Activated naive CD4-positive, alpha-beta T cell treated with anti-CD3 and anti-CD28 coated beads, Interleukin-2, amount 50 U/mL, for 24 hours (primary cell): Measurements from ENCODE around the gene PRAMEF20.

Experiments
- H3K27ac Mint-ChIP-seq: one replicate; pipeline ENCODE4 v1.8.0; 2021; ENCODE audit warnings: mild to moderate bottlenecking, mixed read lengths
- H3K27me3 Mint-ChIP-seq: one replicate; pipeline ENCODE4 v1.8.0; 2021; ENCODE audit warnings: mixed read lengths
- H3K36me3 Mint-ChIP-seq: one replicate; pipeline ENCODE4 v1.8.0; 2021; ENCODE audit warnings: mixed read lengths
- H3K4me1 Mint-ChIP-seq: one replicate; pipeline ENCODE4 v1.8.0; 2021; ENCODE audit warnings: mixed read lengths
- H3K4me3 Mint-ChIP-seq: one replicate; pipeline ENCODE4 v1.8.0; 2021; ENCODE audit warnings: mild to moderate bottlenecking, mixed read lengths
- H3K9me3 Mint-ChIP-seq: one replicate; pipeline ENCODE4 v1.8.0; 2021; ENCODE audit warnings: mixed read lengths

Gene PRAMEF20

GRCh38 chr1:13443335-13443979 is 33.2 kb downstream of the PRAMEF20 start:
- Mint-ChIP-seq H3K27ac (no peak overlapping the region), H3K9me3 (no peaks in the 10 kb centered on the region), H3K4me3 (no peak overlapping the region), H3K36me3 (no peaks in the 10 kb centered on the region), H3K27me3 (no peaks in the 10 kb centered on the region), H3K4me1 (no peaks in the 10 kb centered on the region)

- Mint-ChIP-seq H3K4me3 (no peak overlapping the region), H3K27ac (no peak overlapping the region), H3K36me3 (no peaks in the 10 kb centered on the region), H3K9me3 (no peaks in the 10 kb centered on the region), H3K4me1 (no peaks in the 10 kb centered on the region), H3K27me3 (peaks cover 2% of the 10 kb centered on the region)
Measured at GRCh38 chr1:13450204-13450603, 40.0 kb downstream of the PRAMEF20 start.

- H3K36me3 Mint-ChIP-seq: no peaks in the 10 kb centered on the region
- H3K27ac Mint-ChIP-seq: no peak overlapping the region
- no peak overlapping the region for H3K4me3 Mint-ChIP-seq
Measured at GRCh38 chr1:13451399-13451965, 41.2 kb downstream of the PRAMEF20 start.

GRCh38 chr1:13456904-13457532 is 46.8 kb downstream of the PRAMEF20 start:
- H3K4me3 Mint-ChIP-seq: no peak overlapping the region
- H3K4me1 Mint-ChIP-seq: no peaks in the 10 kb centered on the region
- H3K27ac Mint-ChIP-seq: no peak overlapping the region
- H3K9me3 Mint-ChIP-seq: no peaks in the 10 kb centered on the region
- peaks cover 6% of the 10 kb centered on the region for H3K27me3 Mint-ChIP-seq
- no peaks in the 10 kb centered on the region for H3K36me3 Mint-ChIP-seq

More at GRCh38 chr1:13451399-13451965, 41.2 kb downstream of the PRAMEF20 start:
- no peaks in the 10 kb centered on the region for H3K4me1 Mint-ChIP-seq
- H3K9me3 Mint-ChIP-seq: no peaks in the 10 kb centered on the region
- H3K27me3 Mint-ChIP-seq: peaks cover 4% of the 10 kb centered on the region

- Mint-ChIP-seq H3K36me3 (no peaks in the 10 kb centered on the region), H3K4me1 (no peaks in the 10 kb centered on the region), H3K9me3 (no peaks in the 10 kb centered on the region), H3K27me3 (peaks cover 4% of the 10 kb centered on the region), H3K27ac (no peak overlapping the region), H3K4me3 (no peak overlapping the region)
Measured at GRCh38 chr1:13461977-13462376, 51.7 kb downstream of the PRAMEF20 start.

GRCh38 chr1:13462682-13463081 is 52.4 kb downstream of the PRAMEF20 start:
- H3K9me3 Mint-ChIP-seq: no peaks in the 10 kb centered on the region
- H3K27ac Mint-ChIP-seq: no peak overlapping the region
- no peaks in the 10 kb centered on the region for H3K4me1 Mint-ChIP-seq
- H3K27me3 Mint-ChIP-seq: peaks cover 4% of the 10 kb centered on the region
- H3K4me3 Mint-ChIP-seq: no peak overlapping the region
- no peaks in the 10 kb centered on the region for H3K36me3 Mint-ChIP-seq

- peaks cover 2% of the 10 kb centered on the region for H3K27me3 Mint-ChIP-seq
- H3K4me1 Mint-ChIP-seq: no peaks in the 10 kb centered on the region
- no peaks in the 10 kb centered on the region for H3K9me3 Mint-ChIP-seq
- no peak overlapping the region for H3K27ac Mint-ChIP-seq
- no peak overlapping the region for H3K4me3 Mint-ChIP-seq
- H3K36me3 Mint-ChIP-seq: no peaks in the 10 kb centered on the region
Measured at GRCh38 chr1:13465515-13465914, 55.3 kb downstream of the PRAMEF20 start.

- no peaks in the 10 kb centered on the region for H3K36me3 Mint-ChIP-seq
- H3K9me3 Mint-ChIP-seq: no peaks in the 10 kb centered on the region
Measured at GRCh38 chr1:13469343-13469742, 59.1 kb downstream of the PRAMEF20 start.

More at GRCh38 chr1:13469343-13469742, 59.1 kb downstream of the PRAMEF20 start:
- Mint-ChIP-seq H3K4me3 (no peak overlapping the region), H3K4me1 (no peaks in the 10 kb centered on the region), H3K27ac (no peak overlapping the region), H3K27me3 (peaks cover 2% of the 10 kb centered on the region)
